H1 (cell line): ENCODE data around the gene CXCL11.

Experiments used
- BACH1 ChIP-seq: IDR thresholded peaks from 2 replicates; pipeline ENCODE4 v1.6.1; 2012; ENCODE audit warnings: low read length, improper control_type of control experiment
- CREB1 ChIP-seq: IDR thresholded peaks from 2 replicates; pipeline ENCODE4 v1.6.1; 2012; ENCODE audit warnings: inconsistent platforms
- CTCF ChIP-seq, 3 experiments: IDR thresholded peaks; 1 replicate in 2 of 3; 2 replicates in 1 of 3; pipeline versions ENCODE4 v1.5.1 to v1.6.1; 2011; ENCODE audit warnings: low read length in 3 of 3, mild to moderate bottlenecking in 3 of 3, inconsistent platforms in 2 of 3, low read depth in 1 of 3, moderate library complexity in 1 of 3; ENCODE audit not compliant: insufficient read depth in 1 of 3; ENCODE audit errors: control extremely low read depth in 1 of 3
- EZH2 ChIP-seq: fragments of 200-600 bp; sonication (generic); IDR thresholded peaks from 2 replicates; pipeline ENCODE4 v1.7.1; 2012; ENCODE audit warnings: low read depth, mild to moderate bottlenecking, moderate library complexity, low read length, inconsistent platforms; ENCODE audit not compliant: severe bottlenecking
- MAX ChIP-seq: IDR thresholded peaks from 2 replicates; pipeline ENCODE4 v1.6.1; 2012; ENCODE audit warnings: inconsistent platforms
- POLR2A ChIP-seq, 2 experiments: IDR thresholded peaks; 1 replicate in 1 of 2; 2 replicates in 1 of 2; pipeline ENCODE4 v1.6.1; 2011; ENCODE audit warnings: low read depth in 2 of 2, low read length in 2 of 2, mild to moderate bottlenecking in 2 of 2; ENCODE audit errors: control extremely low read depth in 1 of 2
- SIN3A ChIP-seq, 2 experiments: IDR thresholded peaks in 1 of 2; conservative IDR thresholded peaks in 1 of 2; 2 replicates each; pipeline ENCODE4 v1.6.1; 2011 to 2012; ENCODE audit warnings: low read length in 2 of 2, improper control_type of control experiment in 1 of 2, low read depth in 1 of 2, mild to moderate bottlenecking in 1 of 2
- SP1 ChIP-seq: IDR thresholded peaks from 2 replicates; pipeline ENCODE4 v1.6.1; 2011; ENCODE audit warnings: low read depth, low read length
- SRF ChIP-seq: IDR thresholded peaks from 2 replicates; pipeline ENCODE4 v1.6.1; 2011; ENCODE audit warnings: mild to moderate bottlenecking, low read depth, low read length, moderate library complexity
- TAF1 ChIP-seq: IDR thresholded peaks from 2 replicates; pipeline ENCODE4 v1.6.1; 2011; ENCODE audit warnings: mild to moderate bottlenecking, low read depth, low read length
- TCF12 ChIP-seq: IDR thresholded peaks from 2 replicates; pipeline ENCODE4 v1.6.1; 2011; ENCODE audit warnings: low read depth, mild to moderate bottlenecking, low read length
- YY1 ChIP-seq: IDR thresholded peaks from 2 replicates; pipeline ENCODE4 v1.6.1; 2011; ENCODE audit warnings: low read depth, mild to moderate bottlenecking, low read length
- ZNF274 ChIP-seq: IDR thresholded peaks from 2 replicates; pipeline ENCODE4 v1.7.0; 2012; ENCODE audit warnings: low read length, borderline replicate concordance; ENCODE audit errors: extremely low read depth

GRCh38 chr4:75995727-75996126, 40.1 kb downstream of the CXCL11 start:
- no peak for TF ChIP-seq YY1
- no peak for TF ChIP-seq TAF1
- peak in 2 of 3 experiments; percentile 44 to 54; a peak in 3 of 4 replicates for TF ChIP-seq CTCF (IDR thresholded peaks at IDR 0.05; ENCODE audit: control extremely low read depth in 1 of 3, insufficient read depth in 1 of 3, low read depth in 1 of 3, low read length in 3 of 3)
- TF ChIP-seq SP1, result no peak
- TF ChIP-seq ZNF274, result no peak
- no peak for TF ChIP-seq EZH2
- no peak for TF ChIP-seq CREB1
- no peak for TF ChIP-seq SIN3A (conservative IDR thresholded peaks at IDR 0.05 in 1 of 2, IDR thresholded peaks at IDR 0.05 in 1 of 2; ENCODE audit: low read depth in 1 of 2, low read length in 2 of 2)
- no peak for TF ChIP-seq SRF
- TF ChIP-seq MAX, result no peak
- TF ChIP-seq POLR2A (IDR thresholded peaks at IDR 0.05; ENCODE audit: control extremely low read depth in 1 of 2, low read depth in 2 of 2, low read length in 2 of 2), result no peak
- TF ChIP-seq BACH1, result no peak
- TF ChIP-seq TCF12, result no peak
